Activated CD8-positive, alpha-beta memory T cell treated with anti-CD3 and anti-CD28 coated beads for 24 hours (primary cell): Measurements from ENCODE around the gene RHEB.
"Not testable (repeated sequence)": the region's sequence is repeated elsewhere in the genome, so short reads cannot be mapped to it uniquely, and the experiment has no call there.

ENCODE experiments used
- DNase-seq: peaks from one replicate; pipeline ENCODE4 v3.0.0-alpha.2; 2020

Gene RHEB, protein sequence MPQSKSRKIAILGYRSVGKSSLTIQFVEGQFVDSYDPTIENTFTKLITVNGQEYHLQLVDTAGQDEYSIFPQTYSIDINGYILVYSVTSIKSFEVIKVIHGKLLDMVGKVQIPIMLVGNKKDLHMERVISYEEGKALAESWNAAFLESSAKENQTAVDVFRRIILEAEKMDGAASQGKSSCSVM

GRCh38 chr7:151519765-151520418 is at the start of gene RHEB:
Gene RHEB (minus strand): TSS chr7:151519895. CDS start chr7:151519511, 384 bp downstream.
- peak; percentile 99 for DNase-seq

GRCh38 chr7:151566897-151567320 is 47.2 kb upstream of the RHEB start:
- DNase-seq: peak; percentile 40

DNA sequence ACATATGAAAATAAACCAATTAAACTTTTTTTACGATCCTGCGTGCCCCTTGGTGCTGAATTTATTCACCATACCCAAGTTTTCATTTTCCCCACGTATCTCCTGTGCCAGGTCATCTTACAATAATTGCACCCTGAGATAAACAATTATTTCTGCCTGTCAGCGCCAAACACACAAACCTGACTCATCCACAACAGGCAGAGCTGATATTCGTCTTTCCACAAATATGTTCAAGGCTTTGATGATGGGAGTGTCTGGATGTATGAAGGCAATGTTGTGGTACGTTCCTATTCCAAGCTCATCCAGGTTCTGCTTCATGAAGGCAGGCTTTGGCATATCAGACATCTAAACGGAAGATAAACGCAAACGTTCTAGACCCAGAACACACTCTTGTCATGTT is 45.8 kb upstream of the RHEB start:
- DNase-seq: no peak

GRCh38 chr7:151560243-151560642 is 40.5 kb upstream of the RHEB start:
- peak; percentile 47 for DNase-seq

GRCh38 chr7:151559557-151560183 is 40.0 kb upstream of the RHEB start:
- peak; percentile 44 for DNase-seq

DNA sequence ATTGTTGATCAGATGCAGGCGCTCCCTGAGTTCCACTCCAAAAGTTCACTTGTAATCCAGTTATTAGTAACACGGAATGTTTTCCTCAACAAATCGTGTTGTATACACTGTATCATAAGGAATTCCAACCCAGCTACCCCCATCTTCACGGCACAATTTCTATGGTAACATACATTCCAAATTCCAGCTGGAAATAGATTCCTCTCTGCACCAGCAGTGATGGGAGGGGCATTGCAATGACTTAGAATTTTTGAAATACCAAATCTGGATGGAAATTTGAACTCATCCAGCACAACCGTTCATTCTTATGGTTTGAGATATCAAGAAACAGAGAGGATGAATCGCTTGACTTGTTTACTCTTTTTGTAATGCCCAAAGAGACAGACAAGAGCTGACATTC is 38.9 kb upstream of the RHEB start:
- DNase-seq: no peak

DNA sequence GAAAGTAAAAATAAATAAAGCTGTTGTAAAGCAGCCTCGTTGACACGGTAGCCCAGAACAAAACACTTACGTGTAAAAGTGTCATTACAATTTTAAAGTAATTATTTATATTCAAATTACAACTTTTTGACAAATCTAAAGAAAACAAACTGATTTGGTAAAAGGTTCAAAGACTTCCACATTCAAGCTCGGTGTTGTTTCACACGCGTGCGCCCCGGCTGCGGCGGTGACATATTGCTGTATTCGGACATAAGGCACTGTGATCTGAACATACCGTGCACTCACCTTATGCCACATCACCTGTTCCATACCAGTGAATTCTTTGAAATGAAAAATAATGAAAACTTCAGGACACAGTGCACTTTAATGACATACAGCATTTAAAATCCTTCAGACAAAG is 36.9 kb upstream of the RHEB start:
- DNase-seq: no peak

- DNase-seq: no peak
Observed at GRCh38 chr7:151553356-151553755, 33.7 kb upstream of the RHEB start.

GRCh38 chr7:151552352-151553028 is 32.8 kb upstream of the RHEB start:
- DNase-seq: peak; percentile 47

DNA sequence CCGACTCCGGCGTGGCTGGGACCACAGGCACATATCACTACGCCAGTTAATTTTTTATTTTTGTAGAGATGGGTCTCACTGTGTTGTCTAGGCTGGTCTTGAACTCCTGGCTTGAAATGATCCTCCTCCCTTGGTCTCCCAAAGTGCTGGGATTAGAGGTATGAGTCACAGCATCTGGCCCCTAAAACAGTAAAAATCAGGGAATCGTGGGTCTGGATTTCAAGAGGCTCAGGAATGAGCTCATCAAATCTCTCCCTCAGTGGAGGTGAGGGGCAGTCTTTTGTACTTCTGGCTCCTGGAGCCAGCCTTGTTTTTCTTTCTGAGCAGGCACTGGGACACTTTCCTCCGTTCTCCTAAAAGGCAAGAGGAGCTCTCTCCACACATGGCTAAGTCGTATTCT is 32.1 kb upstream of the RHEB start:
- DNase-seq: peak; percentile 11

GRCh38 chr7:151550656-151551286 is 31.1 kb upstream of the RHEB start:
- peak; percentile 21 for DNase-seq

DNA sequence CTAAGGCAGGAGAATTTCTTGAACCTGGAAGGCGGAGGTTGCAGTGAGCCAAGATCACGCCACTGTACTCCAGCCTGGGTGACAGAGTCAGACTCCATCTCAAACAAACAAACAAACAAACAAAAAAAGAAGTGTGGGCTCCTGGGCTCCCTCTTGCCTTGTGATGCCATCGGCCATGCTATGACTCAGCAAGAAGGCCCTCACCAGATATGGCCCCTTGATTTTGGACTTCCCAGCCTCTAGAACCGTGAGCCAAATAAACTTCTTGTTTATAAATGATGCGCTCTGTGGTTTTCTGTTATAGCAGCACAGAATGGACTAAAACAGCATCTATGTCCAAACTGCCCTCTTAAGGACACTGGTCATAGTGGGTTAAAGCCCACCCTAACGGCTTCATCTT is 29.9 kb upstream of the RHEB start:
- no peak for DNase-seq

GRCh38 chr7:151549083-151549482 is 29.4 kb upstream of the RHEB start:
- peak; percentile 32 for DNase-seq

DNA sequence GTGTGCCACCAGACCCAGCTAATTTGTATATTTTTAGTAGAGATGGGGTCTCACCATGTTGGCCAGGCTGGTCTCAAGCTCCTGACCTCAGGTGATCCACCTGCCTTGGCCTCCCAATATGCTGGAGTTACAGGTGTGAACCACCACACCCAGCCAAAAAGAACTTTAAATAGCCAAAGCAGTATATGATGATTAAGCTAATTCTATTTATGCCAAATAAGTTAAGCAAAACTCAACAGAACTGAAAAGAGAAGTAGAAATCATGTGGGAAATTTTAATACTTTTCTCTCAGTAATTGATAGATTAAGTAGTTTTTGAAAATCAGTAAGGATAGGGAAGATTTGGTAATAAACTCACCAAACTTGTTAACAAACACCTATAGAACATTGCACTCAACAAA is 24.5 kb upstream of the RHEB start:
- DNase-seq: no peak

- DNase-seq: peak; percentile 9
Observed at GRCh38 chr7:151542606-151543130, 23.0 kb upstream of the RHEB start.

GRCh38 chr7:151541709-151542499 is 22.2 kb upstream of the RHEB start:
- DNase-seq: peak; percentile 44

- peak; percentile 15 for DNase-seq
Observed at GRCh38 chr7:151540146-151540545, 20.5 kb upstream of the RHEB start.

- peak; percentile 40 for DNase-seq
Observed at GRCh38 chr7:151539088-151539671, 19.5 kb upstream of the RHEB start.

DNA sequence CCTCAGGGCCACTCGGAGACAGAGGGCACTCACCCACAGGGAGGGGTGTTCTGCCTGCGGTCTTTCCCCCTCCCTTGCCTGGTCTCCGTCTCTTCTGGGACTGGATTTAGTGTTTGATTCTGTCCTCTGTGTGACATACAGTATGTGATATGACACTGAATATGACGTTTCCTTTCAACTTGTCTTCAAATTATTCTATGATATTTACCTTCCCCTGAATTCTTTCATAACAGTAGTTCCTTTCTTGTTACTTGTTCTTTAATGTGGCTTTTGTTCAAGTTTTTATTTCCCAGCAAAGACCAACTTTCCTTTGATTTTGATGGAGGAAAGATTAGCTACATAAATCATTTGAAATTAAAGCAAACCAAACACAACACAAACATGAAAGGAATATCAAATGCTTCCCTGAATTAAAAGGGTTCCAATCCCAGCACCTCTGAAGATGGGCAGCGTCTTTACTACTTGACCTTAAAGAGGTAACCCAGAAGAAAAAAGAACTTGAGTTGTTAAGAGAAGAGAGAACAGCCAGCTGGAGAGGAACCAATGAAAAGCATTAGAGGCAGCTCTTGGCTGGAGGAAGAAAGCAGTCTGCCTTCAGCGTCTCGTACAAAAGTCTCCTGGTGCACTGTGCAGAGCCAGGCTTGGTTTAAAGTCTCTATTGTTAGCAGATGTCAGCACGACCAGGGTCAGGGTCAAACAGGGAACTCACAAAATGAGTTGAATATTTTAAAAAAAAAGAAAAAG is 18.3 kb upstream of the RHEB start:
- DNase-seq: peak; percentile 45

GRCh38 chr7:151536178-151536577 is 16.5 kb upstream of the RHEB start:
- not testable (repeated sequence) for DNase-seq

DNA sequence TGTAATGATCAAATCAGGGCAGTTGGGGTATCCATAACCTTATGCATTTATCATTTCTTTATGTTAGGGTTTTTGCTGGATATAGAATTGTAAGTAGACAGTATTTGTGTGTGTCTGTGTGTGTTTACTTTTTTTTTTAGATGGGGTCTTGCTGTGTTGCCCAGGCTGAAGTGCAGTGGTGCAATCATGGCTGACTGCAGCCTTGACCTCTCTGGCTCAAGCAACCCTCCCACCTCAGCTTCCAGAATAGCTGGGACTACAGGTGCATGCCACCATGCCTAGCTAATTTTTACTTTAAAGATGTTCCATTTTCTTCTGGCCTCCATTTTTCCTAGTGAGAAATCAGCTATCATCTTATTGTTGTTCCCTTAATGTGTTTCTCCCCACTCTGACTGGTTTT is 10.1 kb upstream of the RHEB start:
- no peak for DNase-seq
